B cell (primary cell): ENCODE measurements around the gene TMEM52. TPM values are rescaled to one million over a fixed set of nuclear protein-coding genes. Genes with fewer than 3 reads are reported as not detected.

Source experiments
- ATAC-seq: fragments of 200-7000 bp; cut with Tn5 transposase; one replicate; pipeline ENCODE4 v1.10.0; 2021; ENCODE audit warnings: low read depth, mild to moderate bottlenecking, moderate number of reproducible peaks, moderate library complexity
- CTCF ChIA-PET: fragments of 350-600 bp; sonication (Branson Sonifier 250); formaldehyde crosslinking; loops from one replicate; lab custom pipeline; 2021; ENCODE audit warnings: antibody characterized with exemption, inconsistent platforms; lab: Charles Lee
- POLR2A ChIA-PET: fragments of 350-600 bp; sonication (Branson Sonifier 250); formaldehyde crosslinking; loops from one replicate; lab custom pipeline; 2021; ENCODE audit warnings: antibody characterized with exemption; lab: Charles Lee
- DNase-seq: peaks from one replicate; pipeline ENCODE4 v3.0.0; 2013
- H2AFZ ChIP-seq: 2 replicates; pipeline ENCODE4 v1.6.1; 2012; ENCODE audit warnings: mild to moderate bottlenecking, low read depth, low read length; ENCODE audit not compliant: insufficient read depth, poor library complexity, severe bottlenecking
- H3K27ac ChIP-seq, 2 donors: 1 replicate in 1 of 2; 2 replicates in 1 of 2; pipeline ENCODE4 v1.5.1; 2012 to 2013; ENCODE audit warnings: low read length in 2 of 2, mild to moderate bottlenecking in 2 of 2, moderate library complexity in 1 of 2
- H3K27me3 ChIP-seq, 4 experiments: fragments of 200-600 bp in 1 of 4; sonication (generic) in 1 of 4; replicated peaks in 1 of 4; 1 replicate in 2 of 4; 2 replicates in 2 of 4; pipeline versions ENCODE4 v1.6.1 to v1.7.0; 2013 to 2016; ENCODE audit warnings: low read length in 3 of 4, mild to moderate bottlenecking in 2 of 4, mixed read lengths in 1 of 4, moderate library complexity in 1 of 4; ENCODE audit not compliant: insufficient read depth in 4 of 4, control insufficient read depth in 3 of 4; ENCODE audit errors: control extremely low read depth in 1 of 4
- H3K36me3 ChIP-seq, 2 experiments: replicated peaks in 1 of 2; 1 replicate in 1 of 2; 2 replicates in 1 of 2; pipeline versions ENCODE4 v1.6.1 to v1.7.1; 2013; ENCODE audit warnings: low read length in 1 of 2; ENCODE audit not compliant: insufficient read depth in 2 of 2, control insufficient read depth in 1 of 2; ENCODE audit errors: control extremely low read depth in 1 of 2, extremely low read depth in 1 of 2
- H3K4me1 ChIP-seq, 2 donors: fragments of 200-600 bp in 1 of 2; sonication (generic) in 1 of 2; 1 replicate in 1 of 2; 2 replicates in 1 of 2; pipeline versions ENCODE4 v1.5.1 to v1.6.1; 2013 to 2017; ENCODE audit warnings: low read length in 2 of 2; ENCODE audit not compliant: control insufficient read depth in 2 of 2, insufficient read depth in 2 of 2
- H3K4me2 ChIP-seq: replicated peaks from 2 replicates; pipeline ENCODE3; 2012; ENCODE audit warnings: mild to moderate bottlenecking, low read depth, low read length; ENCODE audit not compliant: poor library complexity, severe bottlenecking
- H3K4me3 ChIP-seq, 5 experiments: fragments of 200-600 bp in 1 of 5; sonication (generic) in 1 of 5; 1 replicate in 3 of 5; 2 replicates in 2 of 5; pipeline versions ENCODE4 v1.5.1 to v1.7.0; 2011 to 2016; ENCODE audit warnings: low read length in 4 of 5, mild to moderate bottlenecking in 4 of 5, low read depth in 2 of 5, control low read depth in 1 of 5, moderate library complexity in 1 of 5; ENCODE audit not compliant: insufficient read depth in 1 of 5; ENCODE audit errors: control extremely low read depth in 1 of 5, extremely low read depth in 1 of 5
- H3K79me2 ChIP-seq: fragments of 200-600 bp; sonication (generic); one replicate; pipeline ENCODE4 v1.6.0; 2016; ENCODE audit warnings: low read length; ENCODE audit not compliant: control insufficient read depth, insufficient read depth
- H3K9ac ChIP-seq: fragments of 200-600 bp; sonication (generic); 2 replicates; pipeline ENCODE4 v1.6.1; 2017; ENCODE audit warnings: mild to moderate bottlenecking, low read length, moderate library complexity
- H3K9me3 ChIP-seq, 3 donors: one replicate each; pipeline versions ENCODE4 v1.6.1 to v1.7.1; 2013; ENCODE audit warnings: low read length in 2 of 3; ENCODE audit not compliant: control insufficient read depth in 2 of 3, insufficient read depth in 1 of 3; ENCODE audit errors: control extremely low read depth in 1 of 3
- H4K20me1 ChIP-seq: 2 replicates; pipeline ENCODE4 v1.6.0; 2012; ENCODE audit warnings: mild to moderate bottlenecking, low read length; ENCODE audit not compliant: insufficient read depth, control insufficient read depth, poor library complexity, severe bottlenecking
- H3K27ac Mint-ChIP-seq: one replicate; pipeline ENCODE4 v1.8.0; 2021; ENCODE audit warnings: mixed read lengths
- H3K27me3 Mint-ChIP-seq: one replicate; pipeline ENCODE4 v1.8.0; 2021; ENCODE audit warnings: mixed read lengths
- H3K4me1 Mint-ChIP-seq: one replicate; pipeline ENCODE4 v1.8.0; 2021; ENCODE audit warnings: mixed read lengths
- H3K4me3 Mint-ChIP-seq: one replicate; pipeline ENCODE4 v1.8.0; 2021; ENCODE audit warnings: mixed read lengths
- H3K9me3 Mint-ChIP-seq: one replicate; pipeline ENCODE4 v1.8.0; 2022; ENCODE audit warnings: mixed read lengths; ENCODE audit not compliant: insufficient read depth
- EZH2 ChIP-seq: IDR thresholded peaks from 2 replicates; pipeline ENCODE4 v1.6.1; 2012; ENCODE audit warnings: borderline replicate concordance, low read depth, mild to moderate bottlenecking, moderate library complexity, low read length; ENCODE audit not compliant: insufficient read depth, poor library complexity, severe bottlenecking
- WGBS: methylation state at CpG from one replicate; pipeline ENCODE4 v1.1.5; 2013; ENCODE audit warnings: missing lambda C conversion rate; ENCODE audit not compliant: insufficient coverage; 5-methylcytosine and 5-hydroxymethylcytosine counted together
- intact Hi-C: fragments of 100-400 bp; cut with micrococcal nuclease; formaldehyde crosslinking; loops from one replicate; pipeline ENCODE4 v1.10.0; 2022
- polyA plus RNA-seq: library from polyadenylated mRNA; depleted of rRNA; stranded (reverse); fragments of >200 nt; gene quantifications from 2 replicates; pipeline ENCODE4 v1.2.3, GENCODE V29; 2012
- total RNA-seq, 2 donors: library from RNA; stranded (reverse); fragments of 120-200 nt in 1 of 2; gene quantifications; 1 replicate in 1 of 2; 2 replicates in 1 of 2; pipeline versions ENCODE4 v1.2.3 to v1.2.4, GENCODE V29; 2013 to 2022
- TF ChIP-seq, protein P1 (sequence below): fragments of 200-600 bp; IDR thresholded peaks from one replicate; pipeline ENCODE4 v1.8.0; 2022; ENCODE audit warnings: antibody characterized with exemption, mild to moderate bottlenecking

Gene TMEM52
- total and polyA plus RNA-seq, 2 donors (not counting 1 experiment from before 2014, with no cell fraction given) = 0.69 to 1.00 TPM

DNA sequence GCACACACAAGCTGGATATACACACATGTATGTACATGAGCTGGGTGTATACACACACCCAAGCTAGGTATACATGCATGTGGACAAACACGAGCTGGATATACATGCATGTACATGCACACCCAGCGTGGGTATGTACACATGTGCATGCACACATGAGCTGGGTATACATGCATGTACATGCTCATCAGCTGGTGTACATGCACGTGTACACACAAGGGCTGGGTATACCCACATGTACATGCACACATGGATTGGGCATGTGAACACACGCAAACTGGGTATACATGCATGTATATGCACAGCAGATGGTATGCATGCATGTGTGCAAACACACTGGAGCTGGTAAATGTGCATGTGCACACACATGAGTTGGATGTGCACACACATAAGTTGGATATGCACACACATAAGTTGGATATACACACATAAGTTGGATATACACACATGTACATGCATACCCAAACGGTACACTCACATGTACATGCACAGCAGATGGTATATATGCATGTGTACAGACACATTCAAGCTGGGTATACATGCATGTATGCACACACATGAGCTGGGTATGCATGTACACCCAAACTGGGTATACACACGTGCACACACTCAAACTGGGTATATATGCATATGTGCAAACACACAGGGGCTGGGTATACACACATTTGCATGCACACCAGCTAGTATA lies 20.7 kb downstream of the TMEM52 start:
- no peak overlapping the region for H3K4me2 ChIP-seq
- H4K20me1 ChIP-seq = no peaks in the 10 kb centered on the region
- H3K9me3 Mint-ChIP-seq = no peaks in the 10 kb centered on the region
- CTCF ChIA-PET = interaction anchor here (0.6 to 7.1 kb wide), 2 partner anchors 8 to 219 kb away, joined by 3 to 67 read pairs; no protein-coding TSS in a partner anchor
- TF ChIP-seq, protein P1, sequence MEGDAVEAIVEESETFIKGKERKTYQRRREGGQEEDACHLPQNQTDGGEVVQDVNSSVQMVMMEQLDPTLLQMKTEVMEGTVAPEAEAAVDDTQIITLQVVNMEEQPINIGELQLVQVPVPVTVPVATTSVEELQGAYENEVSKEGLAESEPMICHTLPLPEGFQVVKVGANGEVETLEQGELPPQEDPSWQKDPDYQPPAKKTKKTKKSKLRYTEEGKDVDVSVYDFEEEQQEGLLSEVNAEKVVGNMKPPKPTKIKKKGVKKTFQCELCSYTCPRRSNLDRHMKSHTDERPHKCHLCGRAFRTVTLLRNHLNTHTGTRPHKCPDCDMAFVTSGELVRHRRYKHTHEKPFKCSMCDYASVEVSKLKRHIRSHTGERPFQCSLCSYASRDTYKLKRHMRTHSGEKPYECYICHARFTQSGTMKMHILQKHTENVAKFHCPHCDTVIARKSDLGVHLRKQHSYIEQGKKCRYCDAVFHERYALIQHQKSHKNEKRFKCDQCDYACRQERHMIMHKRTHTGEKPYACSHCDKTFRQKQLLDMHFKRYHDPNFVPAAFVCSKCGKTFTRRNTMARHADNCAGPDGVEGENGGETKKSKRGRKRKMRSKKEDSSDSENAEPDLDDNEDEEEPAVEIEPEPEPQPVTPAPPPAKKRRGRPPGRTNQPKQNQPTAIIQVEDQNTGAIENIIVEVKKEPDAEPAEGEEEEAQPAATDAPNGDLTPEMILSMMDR = no peak
- TF ChIP-seq EZH2 = no peak
- H3K4me1 Mint-ChIP-seq = peaks cover 43% of the 10 kb centered on the region
- H3K36me3 ChIP-seq = no peaks in the 10 kb centered on the region
- H2AFZ ChIP-seq = no peak overlapping the region
- WGBS = 96% methylated on average over 4 of the region's 6 CpGs
- H3K4me3 ChIP-seq = no peak overlapping the region
- H3K27me3 ChIP-seq = no peaks in the 10 kb centered on the region
- intact Hi-C loops = no loop called here
- no peak overlapping the region for H3K4me3 Mint-ChIP-seq
- no peak for ATAC-seq
- H3K27ac Mint-ChIP-seq = peak overlapping the region; percentile 37
- H3K4me1 ChIP-seq = peaks cover 32 to 53% of the 10 kb centered on the region in 2 donors
- H3K27ac ChIP-seq = no peak overlapping the region
- no peak overlapping the region for H3K9ac ChIP-seq
- no peaks in the 10 kb centered on the region for H3K27me3 Mint-ChIP-seq
- POLR2A ChIA-PET = interaction anchor here (0.9 to 2.1 kb wide), 2 partner anchors 37 to 119 kb away, joined by 3 to 8 read pairs; no protein-coding TSS in a partner anchor
- H3K79me2 ChIP-seq = peaks cover 12% of the 10 kb centered on the region
- peaks cover 0 to 8% (median 0%) of the 10 kb centered on the region in 3 donors for H3K9me3 ChIP-seq
- DNase-seq = no peak
